ENCODE measurements around the gene RSPO1. TPM values are rescaled to one million over a fixed set of nuclear protein-coding genes. Genes with fewer than 3 reads are reported as not detected.

Gene RSPO1
- total and polyA plus RNA-seq, 4 experiments from 2014 or later, result not detected

DNA sequence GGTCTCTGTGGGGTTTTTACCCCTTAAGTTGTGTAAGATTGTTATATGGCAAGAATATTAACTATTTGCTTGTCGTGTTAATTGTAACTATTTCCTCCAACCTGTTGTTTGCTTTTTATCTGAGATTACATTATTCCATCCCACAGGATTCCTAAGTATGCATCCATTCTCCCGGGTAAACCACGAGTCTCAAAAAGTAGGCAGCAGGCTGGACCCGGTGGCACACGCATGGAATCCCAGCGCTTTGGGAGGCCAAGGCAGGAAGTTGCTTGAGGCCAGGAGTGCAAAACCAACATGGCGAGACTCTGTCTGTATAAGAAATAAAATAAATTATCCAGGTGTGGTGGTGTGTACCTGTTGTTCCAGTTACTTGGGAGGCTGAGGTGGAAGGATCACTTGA is 12.6 kb upstream of the RSPO1 start:
- H3K4me3 Mint-ChIP-seq, result no peak overlapping the region
- CTCF ChIA-PET (ENCODE audit: partially characterized antibody), result no interaction called here
- Histone ChIP-seq H3K4me3 (ENCODE audit: low read length in 2 of 2) (no peak overlapping the region), H3K36me3 (ENCODE audit: insufficient read depth, low read length) (no peaks in the 10 kb centered on the region), H3K27ac (ENCODE audit: low read depth, low read length) (no peak overlapping the region), H3K27me3 (ENCODE audit: insufficient read depth, low read length) (no peaks in the 10 kb centered on the region), H3K4me1 (ENCODE audit: insufficient read depth, low read length) (no peaks in the 10 kb centered on the region), H3K9me3 (ENCODE audit: control insufficient read depth in 1 of 2, low read length in 2 of 2) (no peaks in the 10 kb centered on the region)
- H3K4me1 Mint-ChIP-seq, result peaks cover 0 to 1% (median 0%) of the 10 kb centered on the region in 4 donors
- no peaks in the 10 kb centered on the region for H3K36me3 Mint-ChIP-seq
- intact Hi-C loops (cut with micrococcal nuclease), result no loop called here
- H3K27ac Mint-ChIP-seq, result no peak overlapping the region
- DNase-seq, result no peak
- peaks cover 0 to 13% (median 3%) of the 10 kb centered on the region in 8 donors for H3K9me3 Mint-ChIP-seq
- POLR2A ChIA-PET (ENCODE audit: partially characterized antibody), result no interaction called here
- peaks cover 4 to 11% of the 10 kb centered on the region in 2 donors for H3K27me3 Mint-ChIP-seq

DNA sequence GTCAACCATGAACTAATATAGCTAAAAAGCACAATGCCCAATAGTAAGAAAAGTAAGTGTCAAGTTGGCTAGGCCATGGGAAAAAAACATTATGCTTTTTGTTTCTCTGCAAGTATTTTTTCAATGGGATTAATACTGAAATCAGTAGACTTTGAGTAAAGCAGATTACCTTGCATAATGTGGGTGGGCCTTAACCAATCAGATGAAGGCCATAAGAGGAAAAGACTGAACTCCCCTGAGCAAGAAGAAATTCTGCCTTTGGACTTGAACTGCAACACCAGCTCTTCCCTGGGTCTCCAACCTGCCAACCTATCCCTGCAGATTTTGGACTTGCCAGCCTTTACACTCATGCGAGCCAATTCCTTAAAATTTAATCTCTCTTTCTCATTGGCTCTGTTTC is 6.4 kb upstream of the RSPO1 start:
- ChIA-PET CTCF (ENCODE audit: partially characterized antibody) (no interaction called here), POLR2A (ENCODE audit: partially characterized antibody) (no interaction called here)
- no peaks in the 10 kb centered on the region for H3K4me1 ChIP-seq (ENCODE audit: insufficient read depth, low read length)
- Mint-ChIP-seq H3K4me3 (no peak overlapping the region), H3K36me3 (no peaks in the 10 kb centered on the region), H3K9me3 (peaks cover 0 to 13% (median 3%) of the 10 kb centered on the region in 8 donors), H3K27me3 (peaks cover 12 to 23% of the 10 kb centered on the region in 2 donors), H3K4me1 (no peaks in the 10 kb centered on the region), H3K27ac (no peak overlapping the region)
- H3K27ac ChIP-seq (ENCODE audit: low read depth, low read length), result no peak overlapping the region
- no peak for DNase-seq
- H3K4me3 ChIP-seq (ENCODE audit: low read length in 2 of 2), result no peak overlapping the region
- intact Hi-C loops (cut with micrococcal nuclease), result no loop called here
- H3K36me3 ChIP-seq (ENCODE audit: insufficient read depth, low read length), result no peaks in the 10 kb centered on the region
- no peaks in the 10 kb centered on the region for H3K9me3 ChIP-seq (ENCODE audit: control insufficient read depth in 1 of 2, low read length in 2 of 2)
- H3K27me3 ChIP-seq (ENCODE audit: insufficient read depth, low read length), result peaks cover 9% of the 10 kb centered on the region

DNA sequence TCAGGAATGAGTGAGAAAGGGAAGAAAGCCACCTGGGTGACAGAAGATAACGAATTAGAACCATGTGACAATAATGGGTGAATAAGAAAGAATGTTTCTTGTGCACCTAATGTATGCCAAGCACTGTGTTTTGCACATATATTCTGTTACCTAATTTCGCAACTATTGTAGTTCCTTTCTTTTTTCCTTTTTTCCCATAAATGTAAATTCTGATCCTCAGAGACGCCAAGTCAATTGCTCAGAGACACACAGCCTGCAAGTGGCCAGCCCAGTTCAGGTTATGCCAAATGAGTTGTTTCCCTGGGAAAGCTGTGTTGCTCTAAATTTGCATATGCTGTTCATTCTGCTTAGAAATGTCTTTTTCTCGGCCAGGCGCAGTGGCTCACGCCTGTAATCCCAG is 1.7 kb upstream of the RSPO1 start:
- H3K36me3 ChIP-seq (ENCODE audit: insufficient read depth, low read length), result no peaks in the 10 kb centered on the region
- Mint-ChIP-seq H3K9me3 (peaks cover 0 to 4% (median 0%) of the 10 kb centered on the region in 8 donors), H3K36me3 (no peaks in the 10 kb centered on the region), H3K4me3 (no peak overlapping the region), H3K4me1 (peaks cover 7 to 22% (median 12%) of the 10 kb centered on the region in 4 donors), H3K27ac (no peak overlapping the region), H3K27me3 (peaks cover 38 to 51% of the 10 kb centered on the region in 2 donors)
- H3K27me3 ChIP-seq (ENCODE audit: insufficient read depth, low read length), result peaks cover 39% of the 10 kb centered on the region
- no peak for DNase-seq
- ChIA-PET CTCF (ENCODE audit: partially characterized antibody) (no interaction called here), POLR2A (ENCODE audit: partially characterized antibody) (no interaction called here)
- intact Hi-C loops (cut with micrococcal nuclease), result no loop called here
- H3K4me1 ChIP-seq (ENCODE audit: insufficient read depth, low read length), result no peaks in the 10 kb centered on the region
- H3K9me3 ChIP-seq (ENCODE audit: control insufficient read depth in 1 of 2, low read length in 2 of 2), result no peaks in the 10 kb centered on the region
- H3K27ac ChIP-seq (ENCODE audit: low read depth, low read length), result no peak overlapping the region
- H3K4me3 ChIP-seq (ENCODE audit: low read length in 2 of 2), result no peak overlapping the region

DNA sequence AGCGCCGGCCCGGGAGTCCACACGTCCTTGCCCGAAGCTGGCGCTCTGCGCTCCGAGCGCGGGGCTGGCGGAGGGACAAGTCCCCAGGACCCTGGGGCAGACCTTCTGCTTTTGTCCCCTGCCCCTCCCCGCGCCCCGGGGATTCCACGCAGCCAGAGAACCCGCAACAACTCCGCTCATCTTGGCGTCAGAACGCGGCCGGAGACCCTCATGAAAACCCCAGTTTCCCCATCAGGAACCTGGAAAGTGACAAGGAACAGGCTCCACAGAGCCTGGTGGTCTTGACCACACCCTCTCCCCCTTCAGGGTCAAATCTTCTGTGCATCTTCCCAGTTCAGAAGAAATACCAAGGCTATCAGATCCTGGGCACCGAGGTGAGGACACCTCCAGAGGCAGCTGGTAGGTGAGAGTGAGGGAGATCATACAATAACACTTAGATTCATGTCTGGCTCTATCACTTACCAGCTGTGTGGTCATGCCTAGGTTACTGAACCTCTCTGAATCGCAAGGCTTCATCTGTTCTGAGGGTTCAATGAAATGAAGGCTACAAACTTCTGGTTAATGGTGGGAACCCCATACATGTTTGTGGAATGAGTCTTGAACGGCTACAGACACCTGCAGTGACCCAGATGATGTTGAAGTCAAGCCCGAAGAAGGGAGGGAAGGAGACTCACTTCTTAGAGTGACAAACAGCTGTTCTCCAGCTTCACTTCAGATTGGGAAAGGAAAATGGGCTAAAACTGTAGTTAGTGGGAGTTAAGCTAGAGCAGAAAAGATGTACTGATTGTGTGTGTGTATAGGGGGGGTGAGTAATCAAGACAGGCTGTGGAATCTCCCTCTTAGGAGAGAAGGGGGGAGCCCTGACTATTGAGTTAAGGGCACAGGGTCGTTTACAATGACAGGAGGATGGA is 555 bp upstream of the RSPO1 start:
- H3K36me3 ChIP-seq (ENCODE audit: insufficient read depth, low read length), result no peaks in the 10 kb centered on the region
- intact Hi-C loops (cut with micrococcal nuclease), result no loop called here
- H3K27ac ChIP-seq (ENCODE audit: low read depth, low read length), result no peak overlapping the region
- H3K4me3 ChIP-seq (ENCODE audit: low read length in 2 of 2), result no peak overlapping the region
- no peaks in the 10 kb centered on the region for H3K9me3 ChIP-seq (ENCODE audit: control insufficient read depth in 1 of 2, low read length in 2 of 2)
- H3K9me3 Mint-ChIP-seq, result peaks cover 0 to 4% (median 0%) of the 10 kb centered on the region in 8 donors
- H3K27me3 ChIP-seq (ENCODE audit: insufficient read depth, low read length), result peaks cover 48% of the 10 kb centered on the region
- no peak overlapping the region for H3K27ac Mint-ChIP-seq
- H3K4me1 ChIP-seq (ENCODE audit: insufficient read depth, low read length), result no peaks in the 10 kb centered on the region
- CTCF ChIA-PET (ENCODE audit: partially characterized antibody), result no interaction called here
- no peaks in the 10 kb centered on the region for H3K36me3 Mint-ChIP-seq
- POLR2A ChIA-PET (ENCODE audit: partially characterized antibody), result no interaction called here
- peaks cover 7 to 22% (median 12%) of the 10 kb centered on the region in 4 donors for H3K4me1 Mint-ChIP-seq
- peaks cover 46 to 62% of the 10 kb centered on the region in 2 donors for H3K27me3 Mint-ChIP-seq
- peak overlapping the region in 7 of 8 donors; percentile 26 to 78 (median 69) for H3K4me3 Mint-ChIP-seq
- no peak for DNase-seq

DNA sequence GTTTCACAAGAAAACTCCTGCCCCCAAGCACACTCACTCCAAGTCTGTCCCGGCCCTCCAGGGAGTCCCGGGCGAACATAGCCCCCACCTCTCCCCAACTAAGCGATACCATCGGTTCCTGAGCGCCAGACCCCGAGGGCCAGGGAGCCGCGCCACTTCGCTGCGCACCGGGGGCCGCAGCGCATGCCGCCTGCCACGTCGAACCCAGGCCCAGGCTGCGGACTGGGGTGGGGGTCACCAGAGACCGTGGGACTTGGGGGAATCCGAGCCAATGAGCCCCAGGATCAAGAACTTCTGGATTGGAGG is 801 bp downstream of the RSPO1 start:
- H3K27ac ChIP-seq (ENCODE audit: low read depth, low read length), result no peak overlapping the region
- H3K36me3 ChIP-seq (ENCODE audit: insufficient read depth, low read length), result no peaks in the 10 kb centered on the region
- no peak overlapping the region for H3K27ac Mint-ChIP-seq
- H3K4me1 Mint-ChIP-seq, result peaks cover 7 to 22% (median 12%) of the 10 kb centered on the region in 4 donors
- H3K4me1 ChIP-seq (ENCODE audit: insufficient read depth, low read length), result no peaks in the 10 kb centered on the region
- H3K27me3 ChIP-seq (ENCODE audit: insufficient read depth, low read length), result peaks cover 62% of the 10 kb centered on the region
- ChIA-PET CTCF (ENCODE audit: partially characterized antibody) (no interaction called here), POLR2A (ENCODE audit: partially characterized antibody) (no interaction called here)
- no peak overlapping the region for H3K4me3 ChIP-seq (ENCODE audit: low read length in 2 of 2)
- intact Hi-C loops (cut with micrococcal nuclease), result no loop called here
- no peaks in the 10 kb centered on the region for H3K9me3 ChIP-seq (ENCODE audit: control insufficient read depth in 1 of 2, low read length in 2 of 2)
- H3K4me3 Mint-ChIP-seq, result peak overlapping the region in 6 of 8 donors; percentile 19 to 72 (median 56)
- no peaks in the 10 kb centered on the region for H3K36me3 Mint-ChIP-seq
- H3K9me3 Mint-ChIP-seq, result peaks cover 0 to 4% (median 0%) of the 10 kb centered on the region in 8 donors
- DNase-seq, result no peak
- peaks cover 56 to 67% of the 10 kb centered on the region in 2 donors for H3K27me3 Mint-ChIP-seq

DNA sequence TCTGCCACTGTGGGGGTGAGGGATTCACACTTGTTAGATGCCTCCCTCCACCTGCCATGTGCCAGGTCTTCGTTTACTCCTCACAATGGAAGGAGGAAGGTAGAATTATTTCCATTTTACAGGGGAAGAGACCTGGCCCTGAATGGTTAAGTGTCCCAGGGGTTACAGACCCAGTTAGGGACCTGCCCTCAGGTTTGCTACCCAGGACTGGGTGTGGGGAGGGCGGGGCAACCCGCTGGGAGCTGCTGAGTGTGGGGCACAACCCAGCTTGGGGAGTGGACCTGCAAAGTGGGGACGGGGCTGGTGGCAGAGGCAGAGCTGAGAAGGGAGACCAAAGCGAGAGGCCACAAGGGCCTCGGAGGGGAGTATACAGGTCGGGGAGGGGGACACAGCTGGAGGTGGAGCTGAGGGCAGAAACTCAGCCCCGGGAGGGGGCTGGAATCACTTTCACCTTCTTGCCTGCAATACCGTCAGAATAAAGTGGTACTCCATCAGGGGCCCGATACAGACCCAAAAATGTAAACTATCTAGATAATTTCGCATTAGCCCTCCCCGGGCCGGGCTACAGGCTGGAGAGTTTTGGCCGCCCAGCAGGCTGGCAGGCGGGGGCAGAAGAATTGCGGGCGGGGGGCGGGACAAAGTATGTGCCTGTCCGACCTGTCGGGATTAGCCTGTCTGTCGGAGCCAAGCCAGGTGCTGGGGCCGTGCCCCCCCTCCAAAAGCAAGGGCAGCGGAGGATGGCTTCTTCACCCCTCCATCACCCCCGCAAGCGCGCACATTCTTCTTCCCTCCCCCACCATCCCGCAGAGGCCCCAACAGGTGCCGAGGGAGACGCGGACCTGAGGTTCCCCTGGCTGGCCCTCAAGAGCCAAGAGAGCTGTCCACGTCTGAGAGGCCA is 1.4 kb downstream of the RSPO1 start:
- POLR2A ChIA-PET (ENCODE audit: partially characterized antibody), result no interaction called here
- Histone ChIP-seq H3K4me3 (ENCODE audit: low read length in 2 of 2) (no peak overlapping the region), H3K36me3 (ENCODE audit: insufficient read depth, low read length) (no peaks in the 10 kb centered on the region), H3K27me3 (ENCODE audit: insufficient read depth, low read length) (peaks cover 63% of the 10 kb centered on the region), H3K27ac (ENCODE audit: low read depth, low read length) (no peak overlapping the region), H3K9me3 (ENCODE audit: control insufficient read depth in 1 of 2, low read length in 2 of 2) (no peaks in the 10 kb centered on the region), H3K4me1 (ENCODE audit: insufficient read depth, low read length) (no peaks in the 10 kb centered on the region)
- DNase-seq, result no peak
- CTCF ChIA-PET (ENCODE audit: partially characterized antibody), result no interaction called here
- Mint-ChIP-seq H3K4me1 (peaks cover 7 to 22% (median 12%) of the 10 kb centered on the region in 4 donors), H3K27ac (no peak overlapping the region), H3K4me3 (peak overlapping the region in 3 of 8 donors; percentile 20 to 68 (median 36)), H3K27me3 (peaks cover 58 to 67% of the 10 kb centered on the region in 2 donors), H3K9me3 (peaks cover 0 to 3% (median 0%) of the 10 kb centered on the region in 8 donors), H3K36me3 (no peaks in the 10 kb centered on the region)
- intact Hi-C loops (cut with micrococcal nuclease), result no loop called here

DNA sequence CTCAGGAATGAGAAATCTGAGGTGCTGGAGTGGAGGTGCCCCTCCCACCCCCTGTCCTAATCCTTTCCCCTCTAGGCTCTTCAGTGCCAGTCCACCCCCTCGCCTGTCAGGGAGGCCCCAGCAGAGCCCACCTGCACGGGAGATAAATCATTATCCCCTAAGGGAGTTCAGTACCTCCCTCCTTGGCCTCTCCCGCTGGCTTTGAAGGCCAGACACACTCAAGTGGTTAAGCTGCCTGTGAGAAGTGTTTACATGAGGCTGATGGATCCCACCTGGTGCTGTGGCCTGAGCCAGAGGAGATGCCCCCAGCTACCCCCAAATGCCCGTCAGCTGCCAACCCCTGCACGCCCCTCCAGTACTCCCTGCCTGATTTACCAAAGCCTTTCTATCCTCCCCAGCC is 3.7 kb downstream of the RSPO1 start:
- Histone ChIP-seq H3K27me3 (ENCODE audit: insufficient read depth, low read length) (peaks cover 63% of the 10 kb centered on the region), H3K4me1 (ENCODE audit: insufficient read depth, low read length) (no peaks in the 10 kb centered on the region), H3K27ac (ENCODE audit: low read depth, low read length) (no peak overlapping the region), H3K36me3 (ENCODE audit: insufficient read depth, low read length) (no peaks in the 10 kb centered on the region), H3K9me3 (ENCODE audit: control insufficient read depth in 1 of 2, low read length in 2 of 2) (no peaks in the 10 kb centered on the region), H3K4me3 (ENCODE audit: low read length in 2 of 2) (no peak overlapping the region)
- H3K9me3 Mint-ChIP-seq, result peaks cover 0 to 2% (median 0%) of the 10 kb centered on the region in 8 donors
- no peak overlapping the region for H3K27ac Mint-ChIP-seq
- CTCF ChIA-PET (ENCODE audit: partially characterized antibody), result no interaction called here
- H3K4me3 Mint-ChIP-seq, result no peak overlapping the region
- peaks cover 64% of the 10 kb centered on the region in 2 donors for H3K27me3 Mint-ChIP-seq
- peaks cover 7 to 22% (median 12%) of the 10 kb centered on the region in 4 donors for H3K4me1 Mint-ChIP-seq
- POLR2A ChIA-PET (ENCODE audit: partially characterized antibody), result no interaction called here
- H3K36me3 Mint-ChIP-seq, result no peaks in the 10 kb centered on the region
- intact Hi-C loops (cut with micrococcal nuclease), result no loop called here
- no peak for DNase-seq
